D721Med (cell line): Measurements from ENCODE around the gene CAND1.
"Not testable (repeated sequence)": the region's sequence is repeated elsewhere in the genome, so short reads cannot be mapped to it uniquely, and the experiment has no call there.

Source experiments
- DNase-seq: peaks from one replicate; pipeline ENCODE4 v3.0.0; 2011; ENCODE audit warnings: low spot score; ENCODE audit not compliant: insufficient read length
- FAIRE-seq: peaks from 2 replicates; lab custom pipeline; 2011; peaks lifted over from hg19 to GRCh38; lab: Jason Lieb, UNC
- CTCF ChIP-seq: IDR thresholded peaks from 2 replicates; pipeline ENCODE4 v1.5.1; 2012; ENCODE audit warnings: mild to moderate bottlenecking, control low read depth; ENCODE audit not compliant: insufficient read depth; ENCODE audit errors: missing control alignments

CAND1 gene

GRCh38 chr12:67331828-67332227 lies 62.7 kb downstream of the CAND1 start:
- FAIRE-seq = no peak
- TF ChIP-seq CTCF = no peak
- no peak for DNase-seq

- FAIRE-seq (no peak), DNase-seq (no peak)
- TF ChIP-seq CTCF = no peak
These were observed 64.5 kb downstream of the CAND1 start for GRCh38 chr12:67333649-67334048.

- DNase-seq = no peak
- no peak for TF ChIP-seq CTCF
- FAIRE-seq = no peak
These were observed 69.3 kb downstream of the CAND1 start for GRCh38 chr12:67338426-67338825.

GRCh38 chr12:67339530-67339929 lies 70.4 kb downstream of the CAND1 start:
- no peak for DNase-seq
- no peak for TF ChIP-seq CTCF
- FAIRE-seq = no peak

GRCh38 chr12:67341086-67341485 lies 71.9 kb downstream of the CAND1 start:
- FAIRE-seq, DNase-seq: not testable (repeated sequence)

GRCh38 chr12:67344979-67345710 lies 76.0 kb downstream of the CAND1 start:
- DNase-seq (no peak), FAIRE-seq (no peak)
- TF ChIP-seq CTCF = no peak

GRCh38 chr12:67348683-67349082 lies 79.5 kb downstream of the CAND1 start:
- no peak for FAIRE-seq
- TF ChIP-seq CTCF = no peak

More at GRCh38 chr12:67348683-67349082, 79.5 kb downstream of the CAND1 start:
- DNase-seq = no peak
